Astrocyte (in vitro differentiated cells and primary cell): ENCODE results near the gene ARHGEF37.

Source experiments
- CTCF ChIP-seq: IDR thresholded peaks from 2 replicates; pipeline ENCODE4 v1.5.1; 2011; ENCODE audit warnings: low read depth, mild to moderate bottlenecking, inconsistent platforms, low read length, moderate library complexity; ENCODE audit not compliant: insufficient read depth
- EZH2 ChIP-seq: IDR thresholded peaks from 2 replicates; pipeline ENCODE4 v1.6.1; 2012; ENCODE audit warnings: mild to moderate bottlenecking, low read length, inconsistent platforms; ENCODE audit not compliant: insufficient read depth

- no peak for TF ChIP-seq CTCF
- no peak for TF ChIP-seq EZH2
These were observed 17.7 kb downstream of the ARHGEF37 start for GRCh38 chr5:149598966-149599365.
